ENCODE measurements around the gene NBEAL1.
"Not testable (repeated sequence)": the region's sequence is repeated elsewhere in the genome, so short reads cannot be mapped to it uniquely, and the experiment has no call there.

Gene NBEAL1

GRCh38 chr2:203122317-203122986 lies 107.8 kb downstream of the NBEAL1 start:
- no peak overlapping the region for H3K4me3 ChIP-seq (ENCODE audit: low read depth, low read length)
- no peak for TF ChIP-seq CTCF (IDR thresholded peaks at IDR 0.05; ENCODE audit: low read depth, low read length, missing control alignments)
- DNase-seq (ENCODE audit: low read depth) = no peak

- no peak for TF ChIP-seq CTCF (IDR thresholded peaks at IDR 0.05; ENCODE audit: low read depth, low read length, missing control alignments)
- no peak overlapping the region for H3K4me3 ChIP-seq (ENCODE audit: low read depth, low read length)
- no peak for DNase-seq (ENCODE audit: low read depth)
Observed at GRCh38 chr2:203126996-203127395, 112.3 kb downstream of the NBEAL1 start.

- DNase-seq (ENCODE audit: low read depth) = no peak
- no peak for TF ChIP-seq CTCF (IDR thresholded peaks at IDR 0.05; ENCODE audit: low read depth, low read length, missing control alignments)
- H3K4me3 ChIP-seq (ENCODE audit: low read depth, low read length) = no peak overlapping the region
Observed at GRCh38 chr2:203135105-203135504, 120.4 kb downstream of the NBEAL1 start.

DNA sequence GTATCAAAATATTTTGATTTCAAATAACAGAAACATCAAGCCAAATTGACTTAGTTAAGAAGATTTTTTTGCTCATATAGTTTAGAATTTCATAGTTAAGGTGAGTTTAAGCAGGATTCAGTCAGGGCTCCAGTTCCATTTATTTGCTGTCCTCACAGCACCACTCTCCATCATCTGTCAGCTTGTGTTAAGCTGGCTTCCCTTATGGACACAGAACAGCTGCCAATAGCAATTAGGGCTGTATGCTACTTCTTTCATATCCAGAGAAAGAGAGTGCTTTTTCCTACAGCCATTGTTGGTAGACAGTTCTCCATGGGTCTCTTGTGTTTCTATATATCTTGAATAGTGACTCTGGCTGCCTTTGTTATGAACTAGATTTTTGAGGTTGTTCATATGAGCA lies 128.7 kb downstream of the NBEAL1 start:
- H3K4me3 ChIP-seq (ENCODE audit: low read depth, low read length) = no peak overlapping the region
- no peak for DNase-seq (ENCODE audit: low read depth)
- TF ChIP-seq CTCF (IDR thresholded peaks at IDR 0.05; ENCODE audit: low read depth, low read length, missing control alignments) = no peak

DNA sequence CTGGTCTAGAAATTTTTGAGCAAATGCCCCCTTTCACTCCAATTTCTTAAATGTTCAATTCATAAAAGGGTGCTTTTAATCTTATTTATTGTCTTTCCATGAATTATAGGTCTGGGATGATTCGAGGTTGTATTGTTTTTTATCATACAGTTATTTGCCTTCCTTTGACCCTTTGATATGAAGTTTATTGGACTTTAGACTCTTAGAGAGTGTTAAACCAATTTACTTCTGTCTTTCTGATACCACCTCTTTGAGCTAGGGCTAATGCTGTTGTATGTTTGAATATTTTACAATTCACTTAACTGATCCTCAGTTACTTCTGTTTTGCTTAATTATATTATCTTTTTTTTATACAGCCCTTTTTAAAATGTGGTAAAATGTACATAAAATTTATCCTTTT lies 134.5 kb downstream of the NBEAL1 start:
- DNase-seq (ENCODE audit: low read depth) = no peak
- no peak for TF ChIP-seq CTCF (IDR thresholded peaks at IDR 0.05; ENCODE audit: low read depth, low read length, missing control alignments)
- H3K4me3 ChIP-seq (ENCODE audit: low read depth, low read length) = no peak overlapping the region

GRCh38 chr2:203155406-203155805 lies 140.7 kb downstream of the NBEAL1 start:
- TF ChIP-seq CTCF (IDR thresholded peaks at IDR 0.05; ENCODE audit: low read depth, low read length, missing control alignments) = peak; percentile 21
- no peak for DNase-seq (ENCODE audit: low read depth)
- no peak overlapping the region for H3K4me3 ChIP-seq (ENCODE audit: low read depth, low read length)

DNA sequence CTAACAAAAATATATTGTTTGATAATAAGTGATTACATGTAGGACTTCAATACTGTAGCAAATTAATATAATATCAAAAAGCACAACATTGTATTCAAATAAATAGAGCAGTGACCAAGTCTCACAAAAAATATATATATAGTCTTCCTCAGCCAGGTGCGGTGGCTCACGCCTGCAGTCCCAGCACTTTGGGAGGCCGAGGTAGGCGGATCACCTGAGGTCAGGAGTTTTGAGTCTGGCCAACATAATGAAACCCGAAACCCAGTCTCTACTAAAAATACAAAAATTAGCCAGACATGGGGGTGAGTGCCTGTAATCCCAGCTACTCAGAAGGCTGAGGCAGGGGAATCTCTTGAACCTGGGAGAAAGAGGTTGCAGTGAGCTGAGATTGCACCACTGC lies 148.0 kb downstream of the NBEAL1 start:
- DNase-seq (ENCODE audit: low read depth); H3K4me3 ChIP-seq (ENCODE audit: low read depth, low read length): not testable (repeated sequence)
